ENCODE data around the gene BOC. TPM values are rescaled to one million over a fixed set of nuclear protein-coding genes. Genes with fewer than 3 reads are reported as not detected.

Gene BOC
- total RNA-seq, 1 donor from 2014 or later, result 20.2 TPM

DNA sequence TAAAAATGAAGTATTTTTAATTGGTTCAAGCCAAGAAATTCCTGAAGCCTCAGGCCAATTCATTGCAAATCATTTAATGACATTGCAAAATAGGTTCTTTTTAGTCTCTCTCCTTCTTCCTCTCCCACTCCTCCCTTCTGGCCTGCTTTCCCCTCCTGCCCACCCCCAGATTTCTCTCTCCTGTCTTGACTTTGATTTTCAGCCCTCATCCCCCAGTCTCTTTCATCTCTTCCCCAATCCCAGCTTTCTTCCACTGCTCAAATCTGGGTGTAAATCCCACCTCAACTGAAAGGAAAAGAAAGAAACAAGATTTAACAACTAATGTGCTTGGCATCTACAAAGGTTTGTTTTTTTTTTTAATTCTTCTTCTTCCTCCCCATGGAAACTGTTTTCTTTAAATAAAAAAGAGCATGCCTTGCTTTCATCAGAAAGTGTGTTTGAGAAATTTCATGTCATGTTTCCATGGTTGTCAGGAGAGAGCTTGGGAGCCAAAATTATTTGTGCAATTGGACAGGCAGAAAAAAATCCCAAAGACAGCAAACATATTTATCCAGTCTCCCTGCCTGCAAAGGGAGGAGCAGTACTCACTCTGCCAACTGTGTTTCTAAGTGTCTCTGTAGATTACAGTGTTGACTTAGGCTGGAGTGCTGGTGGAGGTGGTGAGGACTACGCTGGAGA lies 50.4 kb downstream of the BOC start:
- Histone ChIP-seq H3K9me3 (ENCODE audit: insufficient read depth, low read depth, low read length) (no peaks in the 10 kb centered on the region), H3K9ac (ENCODE audit: low read length) (no peak overlapping the region), H3K4me3 (ENCODE audit: insufficient read depth, low read depth, low read length) (no peak overlapping the region), H3K27me3 (ENCODE audit: insufficient read depth, low read length) (no peaks in the 10 kb centered on the region), H4K20me1 (ENCODE audit: insufficient read depth, low read length) (no peaks in the 10 kb centered on the region), H2AFZ (ENCODE audit: low read depth, low read length) (no peak overlapping the region), H3K79me2 (ENCODE audit: insufficient read depth, low read length) (no peaks in the 10 kb centered on the region), H3K27ac (ENCODE audit: low read depth, low read length) (no peak overlapping the region), H3K4me2 (ENCODE audit: low read length) (no peak overlapping the region), H3K4me1 (ENCODE audit: insufficient read depth, low read length) (no peaks in the 10 kb centered on the region), H3K36me3 (ENCODE audit: insufficient read depth, low read length) (no peaks in the 10 kb centered on the region)
- peak; percentile 44 for DNase-seq (ENCODE audit: low read depth)
- Mint-ChIP-seq H3K27me3 (ENCODE audit: low read depth, unreplicated experiment) (no peaks in the 10 kb centered on the region), H3K36me3 (ENCODE audit: low read depth, unreplicated experiment) (peaks cover 21% of the 10 kb centered on the region), H3K9me3 (ENCODE audit: unreplicated experiment) (no peaks in the 10 kb centered on the region), H3K4me1 (ENCODE audit: low read depth, unreplicated experiment) (peaks cover 3% of the 10 kb centered on the region), H3K27ac (ENCODE audit: unreplicated experiment) (peak overlapping the region; percentile 19), H3K4me3 (ENCODE audit: unreplicated experiment) (no peak overlapping the region)
- no peak for TF ChIP-seq EZH2 (IDR thresholded peaks at IDR 0.05; ENCODE audit: insufficient read depth, low read length)
- FAIRE-seq, result no peak

DNA sequence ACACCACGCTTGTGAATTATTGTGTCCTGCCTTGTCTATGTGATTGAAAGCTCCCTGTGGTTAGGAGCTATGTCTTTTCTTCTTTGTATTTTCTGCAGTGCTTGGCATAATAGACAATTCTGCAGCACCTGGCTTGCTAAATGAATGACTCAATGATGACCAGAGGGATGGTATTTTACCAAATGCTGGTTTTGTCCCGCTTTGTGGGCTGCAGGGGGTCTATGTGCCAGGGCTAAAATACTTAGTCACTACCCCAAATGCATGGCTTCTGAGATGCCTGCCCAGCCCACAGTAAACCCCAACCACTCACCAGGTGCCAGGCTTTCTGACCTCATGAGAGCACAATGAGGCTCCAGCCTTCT lies 50.9 kb downstream of the BOC start:
- Histone ChIP-seq H3K4me2 (ENCODE audit: low read length) (no peak overlapping the region), H3K9me3 (ENCODE audit: insufficient read depth, low read depth, low read length) (no peaks in the 10 kb centered on the region), H3K79me2 (ENCODE audit: insufficient read depth, low read length) (no peaks in the 10 kb centered on the region), H4K20me1 (ENCODE audit: insufficient read depth, low read length) (no peaks in the 10 kb centered on the region), H3K4me3 (ENCODE audit: insufficient read depth, low read depth, low read length) (no peak overlapping the region), H3K4me1 (ENCODE audit: insufficient read depth, low read length) (no peaks in the 10 kb centered on the region), H2AFZ (ENCODE audit: low read depth, low read length) (no peak overlapping the region), H3K36me3 (ENCODE audit: insufficient read depth, low read length) (no peaks in the 10 kb centered on the region), H3K9ac (ENCODE audit: low read length) (no peak overlapping the region), H3K27ac (ENCODE audit: low read depth, low read length) (no peak overlapping the region), H3K27me3 (ENCODE audit: insufficient read depth, low read length) (no peaks in the 10 kb centered on the region)
- Mint-ChIP-seq H3K4me3 (ENCODE audit: unreplicated experiment) (no peak overlapping the region), H3K4me1 (ENCODE audit: low read depth, unreplicated experiment) (peaks cover 3% of the 10 kb centered on the region), H3K27ac (ENCODE audit: unreplicated experiment) (no peak overlapping the region), H3K36me3 (ENCODE audit: low read depth, unreplicated experiment) (peaks cover 21% of the 10 kb centered on the region), H3K9me3 (ENCODE audit: unreplicated experiment) (no peaks in the 10 kb centered on the region), H3K27me3 (ENCODE audit: low read depth, unreplicated experiment) (no peaks in the 10 kb centered on the region)
- TF ChIP-seq, protein P1, sequence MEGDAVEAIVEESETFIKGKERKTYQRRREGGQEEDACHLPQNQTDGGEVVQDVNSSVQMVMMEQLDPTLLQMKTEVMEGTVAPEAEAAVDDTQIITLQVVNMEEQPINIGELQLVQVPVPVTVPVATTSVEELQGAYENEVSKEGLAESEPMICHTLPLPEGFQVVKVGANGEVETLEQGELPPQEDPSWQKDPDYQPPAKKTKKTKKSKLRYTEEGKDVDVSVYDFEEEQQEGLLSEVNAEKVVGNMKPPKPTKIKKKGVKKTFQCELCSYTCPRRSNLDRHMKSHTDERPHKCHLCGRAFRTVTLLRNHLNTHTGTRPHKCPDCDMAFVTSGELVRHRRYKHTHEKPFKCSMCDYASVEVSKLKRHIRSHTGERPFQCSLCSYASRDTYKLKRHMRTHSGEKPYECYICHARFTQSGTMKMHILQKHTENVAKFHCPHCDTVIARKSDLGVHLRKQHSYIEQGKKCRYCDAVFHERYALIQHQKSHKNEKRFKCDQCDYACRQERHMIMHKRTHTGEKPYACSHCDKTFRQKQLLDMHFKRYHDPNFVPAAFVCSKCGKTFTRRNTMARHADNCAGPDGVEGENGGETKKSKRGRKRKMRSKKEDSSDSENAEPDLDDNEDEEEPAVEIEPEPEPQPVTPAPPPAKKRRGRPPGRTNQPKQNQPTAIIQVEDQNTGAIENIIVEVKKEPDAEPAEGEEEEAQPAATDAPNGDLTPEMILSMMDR (IDR thresholded peaks at IDR 0.05; ENCODE audit: insufficient read depth, low read depth, low read length), result no peak
- no peak for TF ChIP-seq EZH2 (IDR thresholded peaks at IDR 0.05; ENCODE audit: insufficient read depth, low read length)
- no peak for FAIRE-seq
- no peak for DNase-seq (ENCODE audit: low read depth)

DNA sequence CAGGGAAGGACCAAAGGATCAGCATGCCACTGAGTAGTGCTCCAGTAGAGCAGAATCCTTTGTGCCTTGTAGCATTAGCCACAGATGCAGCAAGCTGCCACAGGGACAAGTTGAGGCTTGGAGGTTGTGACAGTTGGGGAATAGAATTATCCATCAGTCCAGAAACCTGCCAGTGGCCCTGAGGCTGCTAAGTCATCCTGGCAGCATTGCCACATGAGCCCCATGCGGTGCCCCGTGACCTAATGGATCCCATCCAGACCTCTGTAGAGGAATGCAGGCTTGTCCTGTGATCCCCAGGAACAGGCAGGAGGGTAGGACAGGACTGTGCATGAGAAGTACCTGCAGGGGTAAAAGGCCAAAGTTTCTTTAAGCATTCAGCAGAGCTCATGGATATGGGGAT lies 51.7 kb downstream of the BOC start:
- H3K4me1 Mint-ChIP-seq (ENCODE audit: low read depth, unreplicated experiment), result no peaks in the 10 kb centered on the region
- H3K79me2 ChIP-seq (ENCODE audit: insufficient read depth, low read length), result no peaks in the 10 kb centered on the region
- no peaks in the 10 kb centered on the region for H3K9me3 Mint-ChIP-seq (ENCODE audit: unreplicated experiment)
- H3K27me3 Mint-ChIP-seq (ENCODE audit: low read depth, unreplicated experiment), result peaks cover 3% of the 10 kb centered on the region
- H3K9me3 ChIP-seq (ENCODE audit: insufficient read depth, low read depth, low read length), result no peaks in the 10 kb centered on the region
- DNase-seq (ENCODE audit: low read depth) (no peak), FAIRE-seq (no peak)
- no peak overlapping the region for H3K4me2 ChIP-seq (ENCODE audit: low read length)
- H3K36me3 Mint-ChIP-seq (ENCODE audit: low read depth, unreplicated experiment), result peaks cover 21% of the 10 kb centered on the region
- no peaks in the 10 kb centered on the region for H3K4me1 ChIP-seq (ENCODE audit: insufficient read depth, low read length)
- H2AFZ ChIP-seq (ENCODE audit: low read depth, low read length), result no peak overlapping the region
- H3K9ac ChIP-seq (ENCODE audit: low read length), result no peak overlapping the region
- TF ChIP-seq, protein P1 (IDR thresholded peaks at IDR 0.05; ENCODE audit: insufficient read depth, low read depth, low read length), result no peak
- no peak for TF ChIP-seq EZH2 (IDR thresholded peaks at IDR 0.05; ENCODE audit: insufficient read depth, low read length)
- H3K27ac ChIP-seq (ENCODE audit: low read depth, low read length), result no peak overlapping the region
- H3K4me3 Mint-ChIP-seq (ENCODE audit: unreplicated experiment), result no peak overlapping the region
- H4K20me1 ChIP-seq (ENCODE audit: insufficient read depth, low read length), result no peaks in the 10 kb centered on the region
- no peaks in the 10 kb centered on the region for H3K27me3 ChIP-seq (ENCODE audit: insufficient read depth, low read length)
- no peaks in the 10 kb centered on the region for H3K36me3 ChIP-seq (ENCODE audit: insufficient read depth, low read length)
- no peak overlapping the region for H3K4me3 ChIP-seq (ENCODE audit: insufficient read depth, low read depth, low read length)
- no peak overlapping the region for H3K27ac Mint-ChIP-seq (ENCODE audit: unreplicated experiment)
